Muscle of leg (tissue), 11 donors: ENCODE measurements around the gene MAMLD1. TPM values are rescaled to one million over a fixed set of nuclear protein-coding genes. Genes with fewer than 3 reads are reported as not detected.

Source experiments
- DNase-seq: peaks from one replicate; pipeline ENCODE4 v3.0.0; 2013
- H3K27ac ChIP-seq: one replicate; pipeline ENCODE4 v1.5.1; 2013; ENCODE audit warnings: mild to moderate bottlenecking, low read length, control low read depth
- H3K27me3 ChIP-seq: one replicate; pipeline ENCODE4 v1.6.1; 2013; ENCODE audit warnings: low read length; ENCODE audit not compliant: control insufficient read depth, insufficient read depth
- H3K36me3 ChIP-seq: one replicate; pipeline ENCODE4 v1.6.1; 2013; ENCODE audit warnings: low read length; ENCODE audit not compliant: control insufficient read depth, insufficient read depth
- H3K4me1 ChIP-seq: one replicate; pipeline ENCODE4 v1.6.1; 2013; ENCODE audit warnings: low read length; ENCODE audit not compliant: control insufficient read depth, insufficient read depth
- H3K4me3 ChIP-seq: one replicate; pipeline ENCODE4 v1.5.1; 2013; ENCODE audit warnings: low read length, control low read depth
- H3K9me3 ChIP-seq: replicated peaks from 2 replicates; pipeline ENCODE4 v1.6.1; 2013; ENCODE audit warnings: low read depth, low read length; ENCODE audit not compliant: control insufficient read depth
- WGBS: methylation state at CpG from one replicate; pipeline ENCODE4 v1.1.5; 2013; ENCODE audit warnings: missing lambda C conversion rate; ENCODE audit not compliant: insufficient coverage; 5-methylcytosine and 5-hydroxymethylcytosine counted together
- polyA plus RNA-seq, 8 donors: library from polyadenylated mRNA; unstranded; fragments of 120-200 nt; gene quantifications; one replicate each; pipeline versions ENCODE4 v1.2.1 to v1.2.3, GENCODE V29; 2013; ENCODE audit warnings: inconsistent platforms in 1 of 8, low replicate concordance in 1 of 8; ENCODE audit not compliant: insufficient read length in 8 of 8, insufficient read depth in 1 of 8
- total RNA-seq: library from RNA; stranded (reverse); fragments of 120-200 nt; gene quantifications from one replicate; pipeline ENCODE4 v1.2.4, GENCODE V29; 2013

The MAMLD1 gene
- total and polyA plus RNA-seq, 9 donors, result 4.4 to 21.0 (median 15.3) TPM

DNA sequence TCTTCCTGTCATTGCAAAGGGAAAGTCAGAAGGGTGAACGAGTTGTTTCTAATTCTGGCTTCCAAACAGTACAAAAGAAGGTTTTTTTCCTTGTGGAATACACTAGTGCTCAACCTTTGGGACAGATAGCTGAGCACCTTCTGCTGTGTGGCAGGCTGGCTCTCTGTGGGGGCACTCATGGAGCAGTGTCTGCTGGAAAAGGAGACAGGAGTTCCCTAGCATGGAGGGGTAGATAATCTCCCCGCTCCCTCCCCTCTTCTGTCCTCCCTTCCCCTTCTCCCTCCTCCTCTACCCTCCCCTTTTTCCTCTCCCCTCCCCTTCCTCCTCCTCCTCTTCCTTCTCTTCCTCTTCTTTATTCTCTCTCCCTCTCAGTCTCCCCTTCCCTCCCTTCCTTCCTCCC, 142.9 kb downstream of the MAMLD1 start:
- WGBS, result 17% methylated on average over 1 of the region's 2 CpGs
- Histone ChIP-seq H3K4me3 (no peak overlapping the region), H3K27ac (no peak overlapping the region), H3K9me3 (no peaks in the 10 kb centered on the region), H3K36me3 (peaks cover 3% of the 10 kb centered on the region), H3K4me1 (peaks cover 45% of the 10 kb centered on the region), H3K27me3 (peaks cover 10% of the 10 kb centered on the region)
- DNase-seq, result no peak

DNA sequence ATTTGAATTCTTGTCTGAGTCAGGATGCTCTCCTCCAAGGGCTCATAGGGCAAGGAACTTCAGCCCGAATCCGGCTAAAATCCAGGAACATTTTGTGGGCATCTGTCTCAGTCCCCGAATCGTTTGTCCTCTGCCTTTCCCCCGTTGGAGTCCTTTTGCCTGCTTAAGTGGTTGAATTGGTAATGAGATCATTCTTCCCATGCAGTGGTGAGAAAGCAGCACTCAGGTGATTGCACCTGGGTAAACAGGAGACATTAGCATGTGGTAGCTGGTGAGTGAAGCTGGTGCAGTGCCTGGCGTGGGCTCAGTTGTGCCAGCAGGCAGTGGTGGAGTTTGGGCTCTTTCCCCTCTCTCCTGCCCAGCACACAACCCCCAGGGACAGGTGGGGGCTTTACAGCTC, 143.4 kb downstream of the MAMLD1 start:
- Histone ChIP-seq H3K27me3 (peaks cover 10% of the 10 kb centered on the region), H3K4me1 (peaks cover 45% of the 10 kb centered on the region), H3K36me3 (peaks cover 3% of the 10 kb centered on the region), H3K4me3 (no peak overlapping the region), H3K9me3 (no peaks in the 10 kb centered on the region), H3K27ac (peak overlapping the region; percentile 51)
- WGBS, result 69% methylated on average over 5 of the region's 6 CpGs
- DNase-seq, result no peak

DNA sequence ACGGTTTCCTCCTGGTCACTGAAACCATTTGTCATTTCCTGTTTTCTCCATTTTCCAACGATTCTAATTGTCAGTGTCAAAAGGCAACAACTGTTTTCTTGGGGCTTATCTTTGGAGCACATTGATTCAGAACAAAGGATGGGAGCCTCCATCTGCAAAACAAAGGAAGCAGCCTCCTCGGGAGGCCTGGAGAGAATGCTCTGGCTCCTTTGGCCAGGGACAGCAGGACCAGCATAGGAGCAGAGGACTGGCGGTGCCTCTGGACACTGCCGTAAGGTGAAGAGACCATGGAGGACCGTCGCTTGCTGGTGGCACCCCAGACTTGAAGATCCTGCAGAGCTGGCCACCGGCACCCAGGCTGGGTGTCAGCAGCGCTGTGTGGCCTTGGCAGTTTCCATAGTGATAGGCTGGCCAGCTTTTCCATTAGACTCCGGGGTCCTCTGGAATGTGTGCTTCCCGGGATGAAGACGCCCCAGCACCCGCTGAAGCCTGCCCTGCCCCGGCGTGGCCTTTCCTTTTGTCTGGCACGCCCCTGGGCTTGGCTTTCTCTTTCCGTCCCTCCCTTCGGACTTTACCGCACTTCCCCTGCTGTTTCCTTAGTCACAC, 144.2 kb downstream of the MAMLD1 start:
- Histone ChIP-seq H3K4me3 (no peak overlapping the region), H3K27ac (peak overlapping the region; percentile 74), H3K27me3 (peaks cover 13% of the 10 kb centered on the region)

DNA sequence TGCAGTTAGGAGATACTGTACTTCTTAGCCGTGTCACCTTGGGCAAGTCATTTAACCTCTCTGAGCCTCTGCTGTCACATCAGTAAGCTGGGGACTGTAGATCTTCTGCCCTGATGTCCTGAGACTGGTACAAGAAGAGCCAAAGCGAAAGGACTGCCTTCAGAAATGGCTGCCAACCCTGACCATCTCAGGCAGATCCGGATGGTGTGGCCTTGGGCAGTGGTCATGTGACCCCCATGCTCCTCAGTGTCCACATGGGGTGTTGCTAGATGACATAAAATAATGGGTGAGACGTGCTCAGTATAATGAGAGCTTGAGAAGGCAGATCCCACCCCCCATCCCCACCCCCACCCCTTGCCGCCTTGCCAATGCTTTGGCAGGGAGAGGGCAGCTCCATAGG, 144.9 kb downstream of the MAMLD1 start:
- 85% methylated on average over 3 of the region's 5 CpGs for WGBS
- Histone ChIP-seq H3K27ac (peak overlapping the region; percentile 74), H3K9me3 (no peaks in the 10 kb centered on the region), H3K27me3 (peaks cover 16% of the 10 kb centered on the region), H3K4me1 (peaks cover 47% of the 10 kb centered on the region), H3K4me3 (no peak overlapping the region), H3K36me3 (peaks cover 3% of the 10 kb centered on the region)
- no peak for DNase-seq

More for the DNA sequence above, 144.2 kb downstream of the MAMLD1 start:
- 48% methylated on average over 14 of the region's 19 CpGs for WGBS
- Histone ChIP-seq H3K4me1 (peaks cover 46% of the 10 kb centered on the region), H3K36me3 (peaks cover 3% of the 10 kb centered on the region), H3K9me3 (no peaks in the 10 kb centered on the region)
- DNase-seq, result no peak

DNA sequence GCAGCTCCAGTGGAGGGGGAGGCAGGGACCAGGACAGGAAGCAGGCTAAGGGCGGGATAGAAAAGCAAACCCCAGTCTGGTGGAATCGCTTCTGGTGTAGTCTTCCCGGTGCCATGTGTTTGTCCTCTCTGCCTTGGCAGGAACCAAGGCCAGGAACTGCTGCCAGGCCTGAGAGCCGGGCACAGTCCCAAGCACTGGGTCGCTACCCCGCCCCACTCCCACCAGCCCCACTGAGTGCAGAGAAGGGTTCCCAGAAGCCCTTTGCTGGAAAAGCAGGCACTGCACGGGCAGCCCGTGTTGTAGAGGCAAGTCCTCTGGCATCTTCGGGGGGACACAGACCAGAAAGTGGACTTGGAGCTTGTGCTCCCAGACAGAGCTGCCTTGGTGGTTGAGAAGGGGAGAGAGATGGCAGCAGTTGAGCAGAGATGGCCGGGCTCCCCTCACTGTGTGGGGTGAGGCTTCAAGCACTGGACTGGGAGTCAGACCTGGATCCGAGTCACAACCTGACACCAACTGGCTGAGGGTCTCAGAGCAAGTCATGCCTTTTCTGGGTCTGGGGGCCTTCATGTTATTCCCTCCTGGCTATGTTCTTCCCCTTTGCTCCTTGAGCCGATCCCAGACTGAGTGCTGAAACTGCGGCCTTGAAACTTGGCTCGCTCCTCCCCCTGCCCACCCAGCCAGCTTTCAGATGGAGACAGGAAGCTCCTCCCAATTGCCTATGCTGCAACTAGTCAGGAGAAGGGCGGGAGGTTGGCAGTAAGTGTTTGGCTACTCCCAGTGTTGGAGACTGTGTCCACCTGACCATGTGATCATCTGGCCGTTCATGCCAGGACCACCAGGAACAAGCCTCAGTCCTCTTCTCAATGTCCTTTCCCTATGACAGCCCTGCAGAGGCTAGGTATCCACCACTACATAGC, 145.6 kb downstream of the MAMLD1 start:
- Histone ChIP-seq H3K9me3 (no peaks in the 10 kb centered on the region), H3K4me3 (no peak overlapping the region), H3K27ac (peak overlapping the region; percentile 62), H3K4me1 (peaks cover 44% of the 10 kb centered on the region), H3K36me3 (peaks cover 3% of the 10 kb centered on the region), H3K27me3 (peaks cover 16% of the 10 kb centered on the region)
- peak; percentile 76 for DNase-seq
- WGBS, result 72% methylated on average over 11 of the region's 16 CpGs

DNA sequence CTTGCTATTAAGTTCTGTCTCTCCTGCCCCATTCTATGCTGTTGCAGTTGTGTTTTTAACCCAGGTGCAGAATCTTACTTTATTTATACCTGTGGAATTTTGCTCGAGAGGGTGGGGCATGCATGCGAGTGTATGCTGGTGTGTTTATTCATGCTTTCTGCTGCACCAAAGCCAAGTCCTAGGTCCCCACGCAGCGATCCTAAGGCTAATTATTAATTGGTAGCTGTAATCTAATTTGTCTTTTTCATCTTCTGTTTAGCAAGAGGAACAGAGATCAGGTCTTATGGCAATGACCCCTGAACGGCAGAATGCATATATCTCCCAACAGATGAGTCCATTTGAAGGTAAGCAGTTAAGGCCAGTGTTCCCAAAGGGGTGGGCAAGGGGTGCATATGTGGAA, 146.6 kb downstream of the MAMLD1 start:
- WGBS, result 95% methylated on average over 4 of the region's 5 CpGs
- no peak overlapping the region for H3K27ac ChIP-seq

DNA sequence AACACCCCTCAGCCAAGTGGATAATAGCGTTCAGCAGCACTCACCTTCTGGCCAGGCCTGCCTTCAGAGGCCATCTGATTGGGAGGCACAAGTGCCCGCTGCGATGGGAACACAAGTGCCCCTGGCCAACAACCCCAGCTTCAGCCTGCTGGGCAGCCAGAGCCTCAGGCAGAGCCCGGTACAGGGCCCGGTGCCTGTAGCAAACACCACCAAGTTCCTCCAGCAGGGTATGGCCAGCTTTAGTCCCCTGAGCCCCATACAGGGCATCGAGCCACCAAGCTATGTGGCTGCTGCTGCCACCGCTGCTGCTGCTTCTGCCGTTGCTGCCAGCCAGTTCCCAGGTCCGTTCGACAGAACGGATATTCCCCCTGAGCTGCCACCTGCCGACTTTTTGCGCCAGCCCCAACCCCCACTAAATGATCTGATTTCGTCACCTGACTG, 149.4 kb downstream of the MAMLD1 start:
- 82% methylated on average over 10 of the region's 14 CpGs for WGBS
- DNase-seq, result no peak
- Histone ChIP-seq H3K27me3 (peaks cover 15% of the 10 kb centered on the region), H3K4me3 (no peak overlapping the region), H3K9me3 (no peaks in the 10 kb centered on the region), H3K27ac (no peak overlapping the region), H3K4me1 (peaks cover 19% of the 10 kb centered on the region), H3K36me3 (peaks cover 3% of the 10 kb centered on the region)

More for the DNA sequence above, 146.6 kb downstream of the MAMLD1 start:
- DNase-seq, result no peak
- H3K36me3 ChIP-seq, result peaks cover 3% of the 10 kb centered on the region
- H3K27me3 ChIP-seq, result peaks cover 21% of the 10 kb centered on the region
- H3K4me1 ChIP-seq, result peaks cover 35% of the 10 kb centered on the region
- H3K4me3 ChIP-seq, result no peak overlapping the region
- no peaks in the 10 kb centered on the region for H3K9me3 ChIP-seq

DNA sequence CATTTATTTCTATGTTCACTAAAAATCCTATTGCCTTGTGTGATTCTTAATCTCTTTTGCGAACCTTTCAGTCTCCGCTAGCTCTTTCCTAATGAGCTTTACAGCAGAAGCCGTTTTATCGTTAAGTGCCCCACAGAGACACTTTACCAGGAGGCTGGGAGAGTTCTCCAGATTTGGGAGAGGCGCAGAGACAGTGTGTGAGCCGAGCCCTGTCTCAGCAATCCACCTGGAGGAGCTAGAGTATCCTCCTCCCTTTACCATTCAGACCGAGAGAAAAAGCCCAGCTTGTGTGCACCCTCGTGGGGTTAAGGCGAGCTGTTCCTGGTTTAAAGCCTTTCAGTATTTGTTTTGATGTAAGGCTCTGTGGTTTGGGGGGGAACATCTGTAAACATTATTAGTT, 150.4 kb downstream of the MAMLD1 start:
- 21% methylated on average over 2 of the region's 9 CpGs for WGBS
- peaks cover 3% of the 10 kb centered on the region for H3K36me3 ChIP-seq
- DNase-seq, result peak; percentile 11
- H3K9me3 ChIP-seq, result no peaks in the 10 kb centered on the region
- H3K4me3 ChIP-seq, result no peak overlapping the region
- no peak overlapping the region for H3K27ac ChIP-seq
- peaks cover 11% of the 10 kb centered on the region for H3K27me3 ChIP-seq
- peaks cover 9% of the 10 kb centered on the region for H3K4me1 ChIP-seq

DNA sequence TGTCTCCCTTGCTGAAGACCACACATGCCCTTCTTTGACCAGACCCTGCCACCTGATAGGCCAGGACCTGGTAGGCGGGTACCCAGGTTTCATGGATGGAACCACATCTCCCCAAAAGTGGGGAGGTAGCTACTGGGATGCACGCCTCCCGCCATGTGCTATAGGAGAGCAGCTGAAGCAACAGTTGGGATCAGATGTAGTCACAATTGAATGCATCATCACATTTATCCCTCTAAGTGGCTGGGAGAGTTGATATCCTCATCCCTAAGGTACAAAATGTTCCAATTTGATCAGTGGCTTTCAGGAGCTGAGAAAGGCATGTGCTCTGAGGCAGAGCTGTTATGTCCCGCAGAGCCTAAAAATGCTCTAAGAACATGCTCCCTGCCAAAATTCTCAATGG, 151.3 kb downstream of the MAMLD1 start:
- Histone ChIP-seq H3K27ac (no peak overlapping the region), H3K9me3 (no peaks in the 10 kb centered on the region), H3K36me3 (peaks cover 3% of the 10 kb centered on the region), H3K4me3 (no peak overlapping the region), H3K4me1 (peaks cover 2% of the 10 kb centered on the region), H3K27me3 (peaks cover 11% of the 10 kb centered on the region)
- DNase-seq, result no peak
- 100% methylated on average over 1 of the region's 4 CpGs for WGBS

DNA sequence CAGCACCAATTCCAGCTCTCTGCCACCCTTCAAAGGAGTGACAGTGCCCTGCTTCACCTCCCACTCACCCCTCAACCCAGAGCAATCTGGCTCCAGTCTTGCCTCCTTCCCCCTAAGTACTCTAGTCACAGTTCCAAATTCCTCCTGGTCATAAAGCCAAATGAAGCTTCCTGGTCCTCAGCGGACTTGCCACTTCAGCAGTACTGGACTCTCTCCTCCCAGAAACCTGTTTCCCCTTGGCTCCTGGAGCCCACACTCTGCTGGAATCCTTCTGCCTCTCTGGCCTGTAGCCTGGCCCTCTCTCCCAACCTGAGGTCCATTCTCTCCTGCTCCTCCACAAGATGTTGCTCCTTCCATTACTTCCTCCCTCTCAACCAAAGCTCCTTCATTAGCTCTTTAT, 152.7 kb downstream of the MAMLD1 start:
- WGBS, result 65% methylated on average over 1 of the region's 1 CpG
- H3K27me3 ChIP-seq, result peaks cover 11% of the 10 kb centered on the region
- H3K27ac ChIP-seq, result no peak overlapping the region
- no peak for DNase-seq
- no peak overlapping the region for H3K4me3 ChIP-seq
- H3K4me1 ChIP-seq, result peaks cover 2% of the 10 kb centered on the region
- H3K9me3 ChIP-seq, result no peaks in the 10 kb centered on the region
- no peaks in the 10 kb centered on the region for H3K36me3 ChIP-seq
